ENCODE measurements around the gene APOA4. TPM values are rescaled to one million over a fixed set of nuclear protein-coding genes. Genes with fewer than 3 reads are reported as not detected.
A peak's percentile ranks its signal among the peaks of the same experiment; 100 is the strongest.

Gene APOA4
- total and polyA plus RNA-seq, 2 experiments from 2014 or later = 0.86 to 2.1 TPM

GRCh38 chr11:116776522-116776984 lies 46.6 kb downstream of the APOA4 start:
- Histone ChIP-seq H3K27ac (no peak overlapping the region), H3K4me3 (no peak overlapping the region), H3K27me3 (no peaks in the 10 kb centered on the region), H3K4me1 (ENCODE audit: low read depth) (peaks cover 12% of the 10 kb centered on the region), H3K36me3 (peaks cover 32% of the 10 kb centered on the region), H3K9me3 (ENCODE audit: low read depth) (no peaks in the 10 kb centered on the region)
- TF ChIP-seq CTCF (IDR thresholded peaks at IDR 0.05; ENCODE audit: low read depth, low read length) = no peak
- DNase-seq (ENCODE audit: low read depth in 1 of 2, low spot score in 1 of 2) = no peak

- Histone ChIP-seq H3K27me3 (no peaks in the 10 kb centered on the region), H3K36me3 (peaks cover 28% of the 10 kb centered on the region), H3K27ac (no peak overlapping the region), H3K4me3 (no peak overlapping the region), H3K9me3 (ENCODE audit: low read depth) (no peaks in the 10 kb centered on the region), H3K4me1 (ENCODE audit: low read depth) (peaks cover 16% of the 10 kb centered on the region)
- no peak for TF ChIP-seq CTCF (IDR thresholded peaks at IDR 0.05; ENCODE audit: low read depth, low read length)
- no peak for DNase-seq (ENCODE audit: low read depth in 1 of 2, low spot score in 1 of 2)
These were observed 47.1 kb downstream of the APOA4 start for GRCh38 chr11:116775975-116776374.

- no peak overlapping the region for H3K4me3 ChIP-seq
- H3K27ac ChIP-seq = no peak overlapping the region
- no peak for DNase-seq (ENCODE audit: low read depth in 1 of 2, low spot score in 1 of 2)
- no peaks in the 10 kb centered on the region for H3K27me3 ChIP-seq
- peaks cover 19% of the 10 kb centered on the region for H3K4me1 ChIP-seq (ENCODE audit: low read depth)
- H3K36me3 ChIP-seq = peaks cover 27% of the 10 kb centered on the region
- H3K9me3 ChIP-seq (ENCODE audit: low read depth) = no peaks in the 10 kb centered on the region
- no peak for TF ChIP-seq CTCF (IDR thresholded peaks at IDR 0.05; ENCODE audit: low read depth, low read length)
These were observed 48.4 kb downstream of the APOA4 start for GRCh38 chr11:116774661-116775060.

DNA sequence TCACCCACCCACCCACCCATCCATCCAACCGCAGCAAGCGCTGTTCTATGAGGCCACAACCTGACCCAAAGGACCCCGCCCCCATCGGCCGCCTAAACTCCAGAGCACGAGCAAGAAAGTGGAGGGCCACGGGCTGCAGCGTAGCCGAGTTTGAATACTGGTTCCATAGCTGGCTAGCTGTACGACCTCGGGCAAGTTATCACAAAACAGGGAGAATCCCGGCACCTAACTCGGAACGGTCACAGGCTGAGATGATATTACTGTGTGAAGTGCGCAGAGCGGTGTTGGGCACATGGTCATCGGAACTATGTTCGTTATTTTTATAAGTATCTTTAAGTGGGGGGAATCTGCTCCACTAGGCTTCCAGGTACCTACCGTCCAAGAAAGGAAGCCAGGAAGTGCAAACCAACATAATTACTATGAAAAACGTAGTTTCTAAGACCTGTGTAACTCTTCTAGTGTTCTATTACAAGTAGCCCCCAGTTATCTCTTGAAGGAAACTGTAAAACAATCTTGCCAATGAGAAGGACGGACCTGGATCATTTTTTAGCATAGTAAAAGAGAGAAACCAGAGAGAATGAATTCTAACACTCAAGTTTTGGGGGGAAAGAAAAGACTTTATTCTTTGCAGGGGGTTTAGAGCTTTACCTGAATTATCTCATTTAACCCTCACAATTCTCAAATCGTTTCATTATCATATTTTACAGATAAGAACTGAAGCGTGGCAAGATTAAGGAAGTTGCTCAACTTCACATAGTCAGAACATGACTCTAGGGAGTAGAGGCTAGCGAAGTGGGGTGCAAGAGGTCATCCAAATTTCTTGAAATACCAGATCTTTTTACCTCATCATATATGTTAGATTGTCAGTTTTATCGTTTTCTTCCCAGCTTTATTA lies 49.7 kb downstream of the APOA4 start:
- Histone ChIP-seq H3K27ac (peak overlapping the region; percentile 94), H3K36me3 (peaks cover 20% of the 10 kb centered on the region), H3K27me3 (no peaks in the 10 kb centered on the region), H3K4me3 (peak overlapping the region; percentile 70), H3K9me3 (ENCODE audit: low read depth) (no peaks in the 10 kb centered on the region), H3K4me1 (ENCODE audit: low read depth) (peaks cover 19% of the 10 kb centered on the region)
- DNase-seq (ENCODE audit: low read depth in 1 of 2, low spot score in 1 of 2) = no peak
- no peak for TF ChIP-seq CTCF (IDR thresholded peaks at IDR 0.05; ENCODE audit: low read depth, low read length)

DNA sequence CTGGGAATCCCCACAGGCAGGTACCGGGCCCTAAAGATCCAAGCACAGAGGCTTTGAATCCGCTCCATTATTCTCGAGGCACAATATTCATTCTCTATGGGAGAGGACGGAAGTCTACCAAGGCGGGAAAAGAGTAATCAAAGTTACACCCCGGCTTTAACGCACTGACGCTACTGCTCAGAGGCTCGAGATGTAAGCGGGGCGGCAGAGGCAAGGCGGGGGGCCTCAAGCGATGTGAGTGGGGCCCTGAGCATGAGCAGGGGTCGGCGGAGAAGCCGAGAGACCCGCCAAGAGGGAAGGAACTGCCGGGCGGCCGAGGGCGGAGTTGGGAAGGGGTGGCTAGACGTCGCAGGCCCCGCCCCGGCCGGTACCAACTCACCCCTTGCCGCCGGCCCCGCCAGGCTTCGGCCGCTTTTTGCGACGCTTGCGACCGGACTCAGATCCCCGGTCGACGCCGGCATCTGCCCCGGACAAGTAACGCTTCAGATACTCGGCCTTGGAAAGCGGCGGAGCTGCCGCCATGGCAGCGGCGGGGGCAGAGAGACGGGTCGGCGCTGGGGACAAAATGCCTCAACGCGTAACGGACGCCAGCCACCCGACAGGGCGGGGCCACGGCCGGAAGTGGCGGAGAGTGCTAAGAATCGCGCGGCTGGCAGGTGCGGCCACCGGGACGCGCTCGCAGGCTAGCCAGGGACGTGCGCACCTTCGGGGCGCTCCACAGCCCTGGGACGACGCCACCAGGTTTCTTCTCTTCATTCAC lies 50.5 kb downstream of the APOA4 start, which contains the start of gene BUD13:
Gene BUD13 (minus strand): TSS at position 545 of the 760 bp plus-strand sequence. CDS start 23 bp downstream, at position 522.
- Histone ChIP-seq H3K9me3 (ENCODE audit: low read depth) (no peaks in the 10 kb centered on the region), H3K4me3 (peak within 1 kb of the TSS; percentile 70), H3K36me3 (peaks cover 17% of the 10 kb centered on the region), H3K4me1 (ENCODE audit: low read depth) (peaks cover 19% of the 10 kb centered on the region), H3K27me3 (no peaks in the 10 kb centered on the region), H3K27ac (peak within 1 kb of the TSS; percentile 94)
- TF ChIP-seq CTCF (IDR thresholded peaks at IDR 0.05; ENCODE audit: low read depth, low read length) = no peak
- DNase-seq (ENCODE audit: low read depth in 1 of 2, low spot score in 1 of 2) = peak; percentile 87 to 92
